ENCODE measurements around the gene FYTTD1. TPM values are rescaled to one million over a fixed set of nuclear protein-coding genes. Genes with fewer than 3 reads are reported as not detected.

Gene FYTTD1
- total RNA-seq, 1 donor from 2014 or later: 66.9 TPM

GRCh38 chr3:197736010-197736490, 13.6 kb upstream of the FYTTD1 start:
- DNase-seq (no peak), ATAC-seq (ENCODE audit: poor library complexity) (peak; percentile 28)
- intact Hi-C loops (cut with DNase I): no loop called here

- ATAC-seq (ENCODE audit: poor library complexity) (peak; percentile 99), DNase-seq (peak; percentile 97)
- intact Hi-C loops (cut with DNase I): no loop called here
These were observed 13.0 kb upstream of the FYTTD1 start, which contains the start of gene RUBCN for GRCh38 chr3:197736491-197737318. RUBCN (minus strand) TSS chr3:197736904; CDS start chr3:197736719, 185 bp downstream.

- DNase-seq (no peak), ATAC-seq (ENCODE audit: poor library complexity) (peak; percentile 0)
- intact Hi-C loops (cut with DNase I): no loop called here
These were observed 12.4 kb upstream of the FYTTD1 start for GRCh38 chr3:197737319-197737649.

- no peak for DNase-seq
- intact Hi-C loops (cut with DNase I): no loop called here
- no peak for ATAC-seq (ENCODE audit: poor library complexity)
These were observed 11.8 kb upstream of the FYTTD1 start for GRCh38 chr3:197737749-197738462.

- ATAC-seq (ENCODE audit: poor library complexity): no peak
- DNase-seq: no peak
- intact Hi-C loops (cut with DNase I): no loop called here
These were observed 6.9 kb upstream of the FYTTD1 start for GRCh38 chr3:197742787-197743186.

GRCh38 chr3:197746209-197746608, 3.5 kb upstream of the FYTTD1 start:
- intact Hi-C loops (cut with DNase I): no loop called here
- DNase-seq (no peak), ATAC-seq (ENCODE audit: poor library complexity) (no peak)

GRCh38 chr3:197746801-197747237, 2.9 kb upstream of the FYTTD1 start:
- DNase-seq (no peak), ATAC-seq (ENCODE audit: poor library complexity) (no peak)
- intact Hi-C loops (cut with DNase I): no loop called here

GRCh38 chr3:197748597-197749314, 927 bp upstream of the FYTTD1 start:
- ATAC-seq (ENCODE audit: poor library complexity): no peak
- DNase-seq: no peak
- intact Hi-C loops (cut with DNase I): no loop called here

GRCh38 chr3:197749315-197749600, 425 bp upstream of the FYTTD1 start:
- ATAC-seq (ENCODE audit: poor library complexity): peak; percentile 23
- no peak for DNase-seq
- intact Hi-C loops (cut with DNase I): no loop called here

GRCh38 chr3:197750396-197750831, 731 bp downstream of the FYTTD1 start:
- DNase-seq (peak; percentile 86), ATAC-seq (ENCODE audit: poor library complexity) (peak; percentile 76)
- intact Hi-C loops (cut with DNase I): no loop called here

- DNase-seq (peak; percentile 79), ATAC-seq (ENCODE audit: poor library complexity) (peak; percentile 5)
- intact Hi-C loops (cut with DNase I): no loop called here
These were observed 1.4 kb downstream of the FYTTD1 start for GRCh38 chr3:197750858-197751737.

GRCh38 chr3:197752107-197752506, 2.4 kb downstream of the FYTTD1 start:
- intact Hi-C loops (cut with DNase I): no loop called here
- DNase-seq: no peak
- ATAC-seq (ENCODE audit: poor library complexity): no peak

GRCh38 chr3:197753263-197753662, 3.6 kb downstream of the FYTTD1 start:
- intact Hi-C loops (cut with DNase I): no loop called here
- no peak for ATAC-seq (ENCODE audit: poor library complexity)

GRCh38 chr3:197756704-197757103, 7.0 kb downstream of the FYTTD1 start:
- ATAC-seq (ENCODE audit: poor library complexity) (no peak), DNase-seq (no peak)
- intact Hi-C loops (cut with DNase I): no loop called here

More at GRCh38 chr3:197753263-197753662, 3.6 kb downstream of the FYTTD1 start:
- no peak for DNase-seq

GRCh38 chr3:197758512-197758911, 8.8 kb downstream of the FYTTD1 start:
- DNase-seq: no peak
- intact Hi-C loops (cut with DNase I): no loop called here
- peak; percentile 74 for ATAC-seq (ENCODE audit: poor library complexity)

- ATAC-seq (ENCODE audit: poor library complexity) (no peak), DNase-seq (no peak)
- intact Hi-C loops (cut with DNase I): no loop called here
These were observed 12.1 kb downstream of the FYTTD1 start for GRCh38 chr3:197761784-197762183.

- intact Hi-C loops (cut with DNase I): no loop called here
- ATAC-seq (ENCODE audit: poor library complexity) (peak; percentile 15), DNase-seq (no peak)
These were observed 25.6 kb downstream of the FYTTD1 start for GRCh38 chr3:197775317-197775716.

- ATAC-seq (ENCODE audit: poor library complexity): no peak
- DNase-seq: no peak
- intact Hi-C loops (cut with DNase I): no loop called here
These were observed 32.5 kb downstream of the FYTTD1 start for GRCh38 chr3:197782230-197782629.
